Measurements from ENCODE around the gene SPINK5.

DNA sequence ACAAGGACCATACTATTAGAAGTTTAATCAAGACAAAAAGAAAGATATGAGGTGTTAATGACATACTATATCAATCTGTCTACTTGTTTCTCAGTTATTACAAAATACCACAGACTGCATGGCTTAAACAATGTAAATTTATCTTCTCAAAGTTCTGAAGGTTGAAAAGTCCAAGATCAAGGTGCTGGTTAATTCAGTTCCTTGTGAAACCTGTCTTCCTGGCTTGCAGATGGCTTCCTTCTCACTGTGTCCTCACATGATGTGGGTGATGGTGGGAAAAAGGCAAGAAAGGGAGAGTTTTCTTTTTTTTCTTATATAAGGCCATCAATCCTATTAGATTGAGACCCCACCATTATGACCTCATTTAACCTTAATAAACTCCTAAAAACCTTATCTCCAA, 89.0 kb downstream of the SPINK5 start:
- TF ChIP-seq, protein P1, sequence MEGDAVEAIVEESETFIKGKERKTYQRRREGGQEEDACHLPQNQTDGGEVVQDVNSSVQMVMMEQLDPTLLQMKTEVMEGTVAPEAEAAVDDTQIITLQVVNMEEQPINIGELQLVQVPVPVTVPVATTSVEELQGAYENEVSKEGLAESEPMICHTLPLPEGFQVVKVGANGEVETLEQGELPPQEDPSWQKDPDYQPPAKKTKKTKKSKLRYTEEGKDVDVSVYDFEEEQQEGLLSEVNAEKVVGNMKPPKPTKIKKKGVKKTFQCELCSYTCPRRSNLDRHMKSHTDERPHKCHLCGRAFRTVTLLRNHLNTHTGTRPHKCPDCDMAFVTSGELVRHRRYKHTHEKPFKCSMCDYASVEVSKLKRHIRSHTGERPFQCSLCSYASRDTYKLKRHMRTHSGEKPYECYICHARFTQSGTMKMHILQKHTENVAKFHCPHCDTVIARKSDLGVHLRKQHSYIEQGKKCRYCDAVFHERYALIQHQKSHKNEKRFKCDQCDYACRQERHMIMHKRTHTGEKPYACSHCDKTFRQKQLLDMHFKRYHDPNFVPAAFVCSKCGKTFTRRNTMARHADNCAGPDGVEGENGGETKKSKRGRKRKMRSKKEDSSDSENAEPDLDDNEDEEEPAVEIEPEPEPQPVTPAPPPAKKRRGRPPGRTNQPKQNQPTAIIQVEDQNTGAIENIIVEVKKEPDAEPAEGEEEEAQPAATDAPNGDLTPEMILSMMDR (IDR thresholded peaks at IDR 0.05; ENCODE audit: poor library complexity, severe bottlenecking): no peak
- TF ChIP-seq EZH2 (IDR thresholded peaks at IDR 0.05; ENCODE audit: borderline replicate concordance, insufficient read depth, low read length, poor library complexity, severe bottlenecking) (no peak), MXI1 (conservative IDR thresholded peaks at IDR 0.05; ENCODE audit: poor library complexity, severe bottlenecking) (no peak)

All from neural cell (in vitro differentiated cells).